Endothelial cell of umbilical vein (primary cell): ENCODE results near the gene KNCN. TPM values are rescaled to one million over a fixed set of nuclear protein-coding genes. Genes with fewer than 3 reads are reported as not detected.

Source experiments
- BruUV-seq: library from RNA; stranded (reverse); fragments of 400-500 nt; replicated peaks from 2 replicates; lab custom pipeline; 2021; lab: Mats Ljungman, UMichigan
- CTCF ChIA-PET: fragments of 300-600, 350-600 bp; sonication (Branson Sonifier 250); formaldehyde crosslinking; loops from one replicate; lab custom pipeline; 2021; ENCODE audit warnings: antibody characterized with exemption, inconsistent platforms; lab: Charles Lee
- POLR2A ChIA-PET: fragments of 300-600, 350-600 bp; sonication (Branson Sonifier 250); formaldehyde crosslinking; loops from one replicate; lab custom pipeline; 2021; ENCODE audit warnings: antibody characterized with exemption, inconsistent platforms; lab: Charles Lee
- DNase-seq: peaks from one replicate; pipeline ENCODE4 v3.0.0-alpha.2; 2011; ENCODE audit warnings: low read depth, low spot score
- FAIRE-seq: peaks from 2 replicates; lab custom pipeline; 2011; peaks lifted over from hg19 to GRCh38; lab: Jason Lieb, UNC
- H2AFZ ChIP-seq: 2 replicates; pipeline ENCODE4 v1.6.0; 2012; ENCODE audit warnings: low read depth, low read length, control low read depth, inconsistent platforms
- H3K27ac ChIP-seq: 2 replicates; pipeline ENCODE4 v1.5.1; 2011; ENCODE audit warnings: low read depth, mild to moderate bottlenecking, control low read depth, low read length, moderate library complexity; ENCODE audit not compliant: insufficient read depth
- H3K27me3 ChIP-seq, 2 experiments: 2 replicates each; pipeline versions ENCODE4 v1.6.0 to v1.6.1; 2011; ENCODE audit warnings: low read length in 2 of 2, mixed read lengths in 1 of 2; ENCODE audit not compliant: control insufficient read depth in 2 of 2, insufficient read depth in 2 of 2
- H3K36me3 ChIP-seq, 2 experiments: 2 replicates in 1 of 2; 3 replicates in 1 of 2; pipeline ENCODE4 v1.5.1; 2011; ENCODE audit warnings: low read length in 2 of 2, mild to moderate bottlenecking in 1 of 2, moderate library complexity in 1 of 2; ENCODE audit not compliant: control insufficient read depth in 2 of 2, insufficient read depth in 2 of 2; ENCODE audit errors: extremely low read depth in 1 of 2
- H3K4me1 ChIP-seq: 3 replicates; pipeline ENCODE4 v1.5.1; 2011; ENCODE audit warnings: mild to moderate bottlenecking, low read length; ENCODE audit not compliant: control insufficient read depth, insufficient read depth; ENCODE audit errors: extremely low read depth
- H3K4me2 ChIP-seq: 2 replicates; pipeline ENCODE4 v1.6.1; 2011; ENCODE audit warnings: low read length, control low read depth, mixed read lengths; ENCODE audit not compliant: insufficient read depth
- H3K4me3 ChIP-seq, 3 experiments: fragments of 200-600 bp in 1 of 3; sonication (generic), shearing (Covaris generic) in 1 of 3; replicated peaks in 1 of 3; 2 replicates each; pipeline ENCODE4 v1.5.1; 2011 to 2016; ENCODE audit warnings: control low read depth in 3 of 3, low read length in 3 of 3, mild to moderate bottlenecking in 2 of 3, inconsistent platforms in 1 of 3, low read depth in 1 of 3, moderate library complexity in 1 of 3; ENCODE audit not compliant: insufficient read depth in 1 of 3
- H3K79me2 ChIP-seq: 2 replicates; pipeline ENCODE4 v1.6.0; 2012; ENCODE audit warnings: low read length, inconsistent platforms; ENCODE audit not compliant: control insufficient read depth, insufficient read depth
- H3K9ac ChIP-seq: replicated peaks from 2 replicates; pipeline ENCODE3; 2011; ENCODE audit warnings: low read length, control low read depth; ENCODE audit not compliant: insufficient read depth; ENCODE audit errors: extremely low read depth
- H3K9me1 ChIP-seq: replicated peaks from 3 replicates; pipeline ENCODE4 v1.6.0; 2011; ENCODE audit warnings: mild to moderate bottlenecking, low read length; ENCODE audit not compliant: control insufficient read depth, insufficient read depth; ENCODE audit errors: extremely low read depth
- H3K9me3 ChIP-seq: replicated peaks from 2 replicates; pipeline ENCODE4 v1.5.1; 2012; ENCODE audit warnings: low read length, inconsistent platforms; ENCODE audit not compliant: control insufficient read depth, insufficient read depth
- H4K20me1 ChIP-seq: replicated peaks from 2 replicates; pipeline ENCODE3; 2011; ENCODE audit warnings: mild to moderate bottlenecking, low read length; ENCODE audit not compliant: control insufficient read depth, insufficient read depth; ENCODE audit errors: extremely low read depth
- CTCF ChIP-seq, 2 donors: IDR thresholded peaks; 1 replicate in 1 of 2; 2 replicates in 1 of 2; pipeline ENCODE4 v1.5.1; 2011; ENCODE audit warnings: low read length in 2 of 2, mild to moderate bottlenecking in 2 of 2, moderate library complexity in 2 of 2, control low read depth in 1 of 2, inconsistent platforms in 1 of 2, low read depth in 1 of 2; ENCODE audit not compliant: insufficient read depth in 1 of 2; ENCODE audit errors: extremely low read depth in 1 of 2
- EZH2 ChIP-seq: IDR thresholded peaks from 2 replicates; pipeline ENCODE4 v1.6.1; 2012; ENCODE audit warnings: borderline replicate concordance, low read depth, mild to moderate bottlenecking, moderate library complexity, low read length, inconsistent platforms; ENCODE audit not compliant: severe bottlenecking
- FOS ChIP-seq: IDR thresholded peaks from 2 replicates; pipeline ENCODE4 v1.6.1; 2011; ENCODE audit warnings: mild to moderate bottlenecking, low read length, moderate library complexity, borderline replicate concordance; ENCODE audit not compliant: insufficient read depth
- GATA2 ChIP-seq: IDR thresholded peaks from 2 replicates; pipeline ENCODE4 v1.7.0; 2011; ENCODE audit warnings: low read depth, mild to moderate bottlenecking, moderate library complexity, mixed read lengths, low read length; ENCODE audit not compliant: insufficient read length, insufficient read depth
- JUN ChIP-seq: IDR thresholded peaks from 2 replicates; pipeline ENCODE4 v1.6.1; 2011; ENCODE audit warnings: borderline replicate concordance, low read depth; ENCODE audit not compliant: insufficient read length, insufficient read depth
- MAX ChIP-seq: IDR thresholded peaks from 2 replicates; pipeline ENCODE4 v1.6.1; 2011; ENCODE audit not compliant: insufficient read depth, insufficient read length
- MYC ChIP-seq: IDR thresholded peaks from one replicate; pipeline ENCODE4 v1.6.1; 2011; ENCODE audit warnings: mild to moderate bottlenecking, low read depth, low read length
- POLR2A ChIP-seq: IDR thresholded peaks from 2 replicates; pipeline ENCODE4 v1.6.1; 2012; ENCODE audit warnings: low read depth, mild to moderate bottlenecking, control low read depth, low read length
- POLR2AphosphoS5 ChIP-seq: IDR thresholded peaks from 2 replicates; pipeline ENCODE4 v1.6.1; 2012; ENCODE audit warnings: low read depth, mild to moderate bottlenecking, control low read depth, low read length, moderate library complexity; ENCODE audit not compliant: insufficient read depth
- dilution Hi-C: fragments of 300-500 bp; cut with MboI; formaldehyde crosslinking; loops from one replicate; pipeline ENCODE4 v1.15.0; 2019; ENCODE audit warnings: low sequenced_read_pairs; ENCODE audit not compliant: extremely low pct_ligation_motif_present
- intact Hi-C: fragments of 100-400 bp; cut with micrococcal nuclease; formaldehyde crosslinking; loops from one replicate; pipeline ENCODE4 v1.10.0; 2022
- polyA plus RNA-seq, 4 experiments: library from polyadenylated mRNA; depleted of rRNA in 3 of 4; stranded (reverse) in 3 of 4; unstranded in 1 of 4; fragments of >200 nt; gene quantifications; 2 replicates each; pipeline versions ENCODE4 v1.2.1 to v1.2.3, GENCODE V29; 2011 to 2012; ENCODE audit warnings: missing spikeins in 1 of 4
- total RNA-seq: library from RNA; stranded (reverse); gene quantifications from 2 replicates; pipeline ENCODE4 v1.2.3, GENCODE V29; 2021

KNCN gene
- total and polyA plus RNA-seq, 2 donors (not counting 3 experiments of a cell fraction or from before 2014, with no cell fraction given): not detected

- Histone ChIP-seq H3K9me1 (no peaks in the 10 kb centered on the region), H3K4me3 (no peak overlapping the region), H4K20me1 (no peaks in the 10 kb centered on the region), H3K36me3 (no peaks in the 10 kb centered on the region), H3K9ac (no peak overlapping the region), H3K4me1 (no peaks in the 10 kb centered on the region), H3K4me2 (no peak overlapping the region), H3K27me3 (peaks cover 25 to 26% of the 10 kb centered on the region in 2 experiments), H3K9me3 (no peaks in the 10 kb centered on the region), H2AFZ (no peak overlapping the region), H3K27ac (no peak overlapping the region), H3K79me2 (no peaks in the 10 kb centered on the region)
- FAIRE-seq (no peak), DNase-seq (no peak)
- TF ChIP-seq POLR2AphosphoS5 (no peak), MAX (no peak), CTCF (IDR thresholded peaks at IDR 0.05; ENCODE audit: extremely low read depth in 1 of 2, insufficient read depth in 1 of 2, low read depth in 1 of 2, low read length in 2 of 2) (no peak), EZH2 (no peak), POLR2A (no peak), GATA2 (no peak), FOS (no peak), JUN (no peak), MYC (no peak)
- ChIA-PET POLR2A (no interaction called here), CTCF (interaction anchor here (0.9 to 2.2 kb wide), 5 partner anchors 17 to 175 kb away, joined by 3 to 8 read pairs (median 5); partner anchors contain the start of genes MKNK1 and MOB3C)
- intact Hi-C loops (no loop called here), dilution Hi-C loops (no loop called here)
- no TSS peak for BruUV-seq
Observed at GRCh38 chr1:46549697-46550681, 1.5 kb downstream of the KNCN start.
